HG03378 (cell line): ENCODE measurements around the gene ZNF547.
"Not testable (repeated sequence)": the region's sequence is repeated elsewhere in the genome, so short reads cannot be mapped to it uniquely, and the experiment has no call there.

ENCODE experiments used
- ATAC-seq: cut with Tn5 transposase; IDR thresholded peaks from one replicate; pipeline ENCODE4 v1.9.1; 2021; ENCODE audit warnings: mild to moderate bottlenecking, moderate library complexity; ENCODE audit not compliant: unreplicated experiment

Gene ZNF547

GRCh38 chr19:57374179-57374578, 10.8 kb downstream of the ZNF547 start:
- no peak for ATAC-seq

- ATAC-seq: not testable (repeated sequence)
Observed at GRCh38 chr19:57374647-57375046, 11.3 kb downstream of the ZNF547 start.

GRCh38 chr19:57376151-57376550, 12.8 kb downstream of the ZNF547 start:
- ATAC-seq: no peak

- no peak for ATAC-seq
Observed at GRCh38 chr19:57377498-57378146, 14.3 kb downstream of the ZNF547 start.

- ATAC-seq: no peak
Observed at GRCh38 chr19:57380923-57381322, 17.6 kb downstream of the ZNF547 start.

GRCh38 chr19:57382806-57383488, 19.6 kb downstream of the ZNF547 start:
- no peak for ATAC-seq

GRCh38 chr19:57389194-57389729, 25.9 kb downstream of the ZNF547 start:
- no peak for ATAC-seq

- ATAC-seq: peak; percentile 97
Observed at GRCh38 chr19:57389730-57390598, 26.6 kb downstream of the ZNF547 start, which contains the start of gene ZNF548. ZNF548 (plus strand) TSS chr19:57389854; CDS start chr19:57390100, 246 bp downstream.

GRCh38 chr19:57395710-57396109, 32.4 kb downstream of the ZNF547 start:
- ATAC-seq: no peak

GRCh38 chr19:57398868-57399267, 35.5 kb downstream of the ZNF547 start:
- no peak for ATAC-seq

GRCh38 chr19:57403737-57404563, 40.6 kb downstream of the ZNF547 start:
- no peak for ATAC-seq

GRCh38 chr19:57406516-57407123, 43.3 kb downstream of the ZNF547 start:
- ATAC-seq: no peak

- peak; percentile 95 for ATAC-seq
Observed at GRCh38 chr19:57410877-57411671, 47.7 kb downstream of the ZNF547 start, which contains the start of gene ZNF17. ZNF17 (plus strand) TSS chr19:57411161; CDS start chr19:57413616, 2,455 bp downstream.

- no peak for ATAC-seq
Observed at GRCh38 chr19:57419439-57419838, 56.1 kb downstream of the ZNF547 start.

- ATAC-seq: no peak
Observed at GRCh38 chr19:57421037-57421436, 57.7 kb downstream of the ZNF547 start.
